ENCODE results near the gene IL24. TPM values are rescaled to one million over a fixed set of nuclear protein-coding genes. Genes with fewer than 3 reads are reported as not detected.

IL24 gene
- polyA plus RNA-seq, 1 of the 3 experiments (the other 2 are of a cell fraction): 0.03 TPM

GRCh38 chr1:206867239-206867638, 30.0 kb upstream of the IL24 start (continued):
- TF ChIP-seq, protein P1, sequence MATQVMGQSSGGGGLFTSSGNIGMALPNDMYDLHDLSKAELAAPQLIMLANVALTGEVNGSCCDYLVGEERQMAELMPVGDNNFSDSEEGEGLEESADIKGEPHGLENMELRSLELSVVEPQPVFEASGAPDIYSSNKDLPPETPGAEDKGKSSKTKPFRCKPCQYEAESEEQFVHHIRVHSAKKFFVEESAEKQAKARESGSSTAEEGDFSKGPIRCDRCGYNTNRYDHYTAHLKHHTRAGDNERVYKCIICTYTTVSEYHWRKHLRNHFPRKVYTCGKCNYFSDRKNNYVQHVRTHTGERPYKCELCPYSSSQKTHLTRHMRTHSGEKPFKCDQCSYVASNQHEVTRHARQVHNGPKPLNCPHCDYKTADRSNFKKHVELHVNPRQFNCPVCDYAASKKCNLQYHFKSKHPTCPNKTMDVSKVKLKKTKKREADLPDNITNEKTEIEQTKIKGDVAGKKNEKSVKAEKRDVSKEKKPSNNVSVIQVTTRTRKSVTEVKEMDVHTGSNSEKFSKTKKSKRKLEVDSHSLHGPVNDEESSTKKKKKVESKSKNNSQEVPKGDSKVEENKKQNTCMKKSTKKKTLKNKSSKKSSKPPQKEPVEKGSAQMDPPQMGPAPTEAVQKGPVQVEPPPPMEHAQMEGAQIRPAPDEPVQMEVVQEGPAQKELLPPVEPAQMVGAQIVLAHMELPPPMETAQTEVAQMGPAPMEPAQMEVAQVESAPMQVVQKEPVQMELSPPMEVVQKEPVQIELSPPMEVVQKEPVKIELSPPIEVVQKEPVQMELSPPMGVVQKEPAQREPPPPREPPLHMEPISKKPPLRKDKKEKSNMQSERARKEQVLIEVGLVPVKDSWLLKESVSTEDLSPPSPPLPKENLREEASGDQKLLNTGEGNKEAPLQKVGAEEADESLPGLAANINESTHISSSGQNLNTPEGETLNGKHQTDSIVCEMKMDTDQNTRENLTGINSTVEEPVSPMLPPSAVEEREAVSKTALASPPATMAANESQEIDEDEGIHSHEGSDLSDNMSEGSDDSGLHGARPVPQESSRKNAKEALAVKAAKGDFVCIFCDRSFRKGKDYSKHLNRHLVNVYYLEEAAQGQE (IDR thresholded peaks at IDR 0.05; ENCODE audit: low read depth, low read length): no peak
- no peak for TF ChIP-seq POLR2AphosphoS5 (IDR thresholded peaks at IDR 0.05; ENCODE audit: low read depth, low read length)
- TF ChIP-seq NRF1 (IDR thresholded peaks at IDR 0.05; ENCODE audit: low read depth, low read length): no peak
- no peak for TF ChIP-seq MXI1 (IDR thresholded peaks at IDR 0.05; ENCODE audit: low read depth, low read length)
- no peak for TF ChIP-seq SIN3A (IDR thresholded peaks at IDR 0.05; ENCODE audit: borderline replicate concordance, low read depth, low read length)
- TF ChIP-seq TEAD4 (IDR thresholded peaks at IDR 0.05; ENCODE audit: borderline replicate concordance, insufficient read depth): no peak
- TF ChIP-seq FOSL2 (IDR thresholded peaks at IDR 0.05; ENCODE audit: borderline replicate concordance, low read depth): no peak
- TF ChIP-seq RFX5 (IDR thresholded peaks at IDR 0.05; ENCODE audit: low read length): no peak
- TF ChIP-seq, protein P2, sequence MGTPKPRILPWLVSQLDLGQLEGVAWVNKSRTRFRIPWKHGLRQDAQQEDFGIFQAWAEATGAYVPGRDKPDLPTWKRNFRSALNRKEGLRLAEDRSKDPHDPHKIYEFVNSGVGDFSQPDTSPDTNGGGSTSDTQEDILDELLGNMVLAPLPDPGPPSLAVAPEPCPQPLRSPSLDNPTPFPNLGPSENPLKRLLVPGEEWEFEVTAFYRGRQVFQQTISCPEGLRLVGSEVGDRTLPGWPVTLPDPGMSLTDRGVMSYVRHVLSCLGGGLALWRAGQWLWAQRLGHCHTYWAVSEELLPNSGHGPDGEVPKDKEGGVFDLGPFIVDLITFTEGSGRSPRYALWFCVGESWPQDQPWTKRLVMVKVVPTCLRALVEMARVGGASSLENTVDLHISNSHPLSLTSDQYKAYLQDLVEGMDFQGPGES (IDR thresholded peaks at IDR 0.05; ENCODE audit: low read depth, low read length): no peak
- TF ChIP-seq GATA2 (CRISPR knock-in tag; IDR thresholded peaks at IDR 0.05): no peak
- no peak for TF ChIP-seq CHD2 (IDR thresholded peaks at IDR 0.05; ENCODE audit: low read length, partially characterized antibody)
- no peak for TF ChIP-seq MAX (IDR thresholded peaks at IDR 0.05; ENCODE audit: low read depth)

DNA sequence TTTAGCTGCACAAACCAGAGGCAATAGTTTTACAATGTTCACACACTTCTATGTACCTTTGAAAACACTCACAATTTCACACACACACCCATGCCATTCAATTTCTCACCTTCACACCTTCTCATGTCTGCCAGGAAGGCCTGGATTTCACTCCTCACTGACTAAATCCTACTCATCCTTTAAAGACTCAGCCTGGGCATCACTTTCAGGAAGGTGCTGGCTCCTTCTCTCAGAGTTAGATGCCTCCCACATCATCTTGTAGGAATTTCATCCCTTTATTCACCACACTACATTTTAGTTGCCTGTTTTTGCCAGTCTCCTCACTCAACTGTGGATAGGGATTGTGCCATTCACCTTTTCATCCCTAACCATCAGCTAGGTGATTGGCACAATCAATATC, 29.5 kb upstream of the IL24 start:
- ChIA-PET CTCF (no interaction called here), POLR2A (no interaction called here)
- Histone ChIP-seq H3K9me2 (no peaks in the 10 kb centered on the region), H3K4me1 (ENCODE audit: control insufficient read depth in 1 of 2, insufficient read depth in 2 of 2, low read depth in 1 of 2, low read length in 1 of 2) (no peaks in the 10 kb centered on the region; a peak in 1 of 4 replicates), H3K9ac (no peak overlapping the region), H3K79me2 (ENCODE audit: insufficient read depth) (no peaks in the 10 kb centered on the region), H3K4me3 (ENCODE audit: low read depth in 2 of 2, low read length in 1 of 2) (no peak overlapping the region), H4K20me1 (ENCODE audit: insufficient read depth) (no peaks in the 10 kb centered on the region), H2AFZ (ENCODE audit: low read depth) (no peak overlapping the region), H3F3A (replicated peaks; ENCODE audit: insufficient read depth) (no peaks in the 10 kb centered on the region), H3K4me2 (no peak overlapping the region), H3K27ac (ENCODE audit: low read depth in 2 of 2, low read length in 1 of 2) (no peak overlapping the region), H3K27me3 (ENCODE audit: insufficient read depth) (no peaks in the 10 kb centered on the region), H3K36me3 (replicated peaks in 1 of 2; ENCODE audit: control insufficient read depth in 1 of 2, insufficient read depth in 2 of 2, low read length in 1 of 2) (no peaks in the 10 kb centered on the region), H3K9me3 (no peaks in the 10 kb centered on the region)
- DNase-seq: no peak
- TF ChIP-seq RCOR1 (IDR thresholded peaks at IDR 0.05; ENCODE audit: low read length) (no peak), GATA2 (CRISPR knock-in tag; IDR thresholded peaks at IDR 0.05) (no peak), RAD21 (IDR thresholded peaks at IDR 0.05; ENCODE audit: low read length) (no peak), ELF1 (IDR thresholded peaks at IDR 0.05) (no peak), MXI1 (IDR thresholded peaks at IDR 0.05; ENCODE audit: low read depth, low read length) (no peak), EZH2phosphoT487 (IDR thresholded peaks at IDR 0.05; ENCODE audit: borderline replicate concordance, low read depth) (no peak), CTCF (IDR thresholded peaks at IDR 0.05) (no peak), YY1 (IDR thresholded peaks at IDR 0.05; ENCODE audit: low read depth) (no peak)
- TF ChIP-seq, protein P1 (IDR thresholded peaks at IDR 0.05; ENCODE audit: low read depth, low read length): no peak
- TF ChIP-seq, protein P3, sequence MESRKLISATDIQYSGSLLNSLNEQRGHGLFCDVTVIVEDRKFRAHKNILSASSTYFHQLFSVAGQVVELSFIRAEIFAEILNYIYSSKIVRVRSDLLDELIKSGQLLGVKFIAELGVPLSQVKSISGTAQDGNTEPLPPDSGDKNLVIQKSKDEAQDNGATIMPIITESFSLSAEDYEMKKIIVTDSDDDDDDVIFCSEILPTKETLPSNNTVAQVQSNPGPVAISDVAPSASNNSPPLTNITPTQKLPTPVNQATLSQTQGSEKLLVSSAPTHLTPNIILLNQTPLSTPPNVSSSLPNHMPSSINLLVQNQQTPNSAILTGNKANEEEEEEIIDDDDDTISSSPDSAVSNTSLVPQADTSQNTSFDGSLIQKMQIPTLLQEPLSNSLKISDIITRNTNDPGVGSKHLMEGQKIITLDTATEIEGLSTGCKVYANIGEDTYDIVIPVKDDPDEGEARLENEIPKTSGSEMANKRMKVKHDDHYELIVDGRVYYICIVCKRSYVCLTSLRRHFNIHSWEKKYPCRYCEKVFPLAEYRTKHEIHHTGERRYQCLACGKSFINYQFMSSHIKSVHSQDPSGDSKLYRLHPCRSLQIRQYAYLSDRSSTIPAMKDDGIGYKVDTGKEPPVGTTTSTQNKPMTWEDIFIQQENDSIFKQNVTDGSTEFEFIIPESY (IDR thresholded peaks at IDR 0.05; ENCODE audit: borderline replicate concordance, low read depth): no peak

All from SK-N-SH (cell line).